BLaER1 (cell line): Measurements from ENCODE around the gene PRAC2.

Experiments
- H3K27ac ChIP-seq: shearing (Covaris generic); formaldehyde crosslinking; 2 replicates; pipeline ENCODE4 v1.8.1; 2022
- H3K27me3 ChIP-seq: shearing (Covaris generic); formaldehyde crosslinking; 2 replicates; pipeline ENCODE4 v1.8.1; 2022
- H3K36me3 ChIP-seq: shearing (Covaris generic); formaldehyde crosslinking; 2 replicates; pipeline ENCODE4 v1.8.1; 2022
- H3K4me1 ChIP-seq: shearing (Covaris generic); formaldehyde crosslinking; 2 replicates; pipeline ENCODE4 v1.8.1; 2022
- H3K4me2 ChIP-seq: shearing (Covaris generic); formaldehyde crosslinking; 2 replicates; pipeline ENCODE4 v1.8.1; 2022
- H3K4me3 ChIP-seq: shearing (Covaris generic); formaldehyde crosslinking; 2 replicates; pipeline ENCODE4 v1.8.1; 2022
- H3K9ac ChIP-seq: shearing (Covaris generic); formaldehyde crosslinking; 2 replicates; pipeline ENCODE4 v1.8.1; 2022
- H3K9me3 ChIP-seq: shearing (Covaris generic); formaldehyde crosslinking; 2 replicates; pipeline ENCODE4 v1.8.1; 2022
- H4K20me1 ChIP-seq: shearing (Covaris generic); formaldehyde crosslinking; 2 replicates; pipeline ENCODE4 v1.8.1; 2022
- Cebpa-rat ChIP-seq: shearing (Covaris generic); IDR thresholded peaks from 2 replicates; pipeline ENCODE4 v1.8.1; 2022

Gene PRAC2

GRCh38 chr17:48734333-48735061, 11.5 kb downstream of the PRAC2 start:
- TF ChIP-seq Cebpa-rat, result no peak
- Histone ChIP-seq H3K27ac (no peak overlapping the region), H4K20me1 (peaks cover 97% of the 10 kb centered on the region), H3K4me2 (no peak overlapping the region), H3K4me1 (no peaks in the 10 kb centered on the region), H3K36me3 (no peaks in the 10 kb centered on the region), H3K9ac (no peak overlapping the region), H3K27me3 (peaks cover 100% of the 10 kb centered on the region), H3K9me3 (peaks cover 17% of the 10 kb centered on the region; the same call in 1 of the 2 replicates), H3K4me3 (no peak overlapping the region)

- Histone ChIP-seq H3K27ac (no peak overlapping the region), H3K36me3 (no peaks in the 10 kb centered on the region), H3K9me3 (peaks cover 17% of the 10 kb centered on the region; the same call in 1 of the 2 replicates), H3K9ac (no peak overlapping the region), H3K27me3 (peaks cover 100% of the 10 kb centered on the region), H4K20me1 (peaks cover 94% of the 10 kb centered on the region), H3K4me2 (no peak overlapping the region), H3K4me3 (no peak overlapping the region), H3K4me1 (no peaks in the 10 kb centered on the region)
- no peak for TF ChIP-seq Cebpa-rat
These were observed 12.0 kb downstream of the PRAC2 start for GRCh38 chr17:48735062-48735351.

GRCh38 chr17:48737330-48738043, 14.5 kb downstream of the PRAC2 start:
- Histone ChIP-seq H3K9me3 (peaks cover 28% of the 10 kb centered on the region; the same call in 1 of the 2 replicates), H3K4me2 (no peak overlapping the region), H3K4me1 (no peaks in the 10 kb centered on the region), H3K9ac (no peak overlapping the region), H3K27ac (no peak overlapping the region), H4K20me1 (peaks cover 85% of the 10 kb centered on the region), H3K27me3 (peaks cover 100% of the 10 kb centered on the region), H3K4me3 (no peak overlapping the region), H3K36me3 (no peaks in the 10 kb centered on the region)
- TF ChIP-seq Cebpa-rat, result no peak

- no peaks in the 10 kb centered on the region for H3K36me3 ChIP-seq
- H3K4me1 ChIP-seq, result no peaks in the 10 kb centered on the region
- H3K27ac ChIP-seq, result no peak overlapping the region
- H3K27me3 ChIP-seq, result peaks cover 100% of the 10 kb centered on the region
- peaks cover 85% of the 10 kb centered on the region for H4K20me1 ChIP-seq
- peaks cover 28% of the 10 kb centered on the region; the same call in 1 of the 2 replicates for H3K9me3 ChIP-seq
- H3K9ac ChIP-seq, result no peak overlapping the region
- no peak for TF ChIP-seq Cebpa-rat
- H3K4me2 ChIP-seq, result no peak overlapping the region
- H3K4me3 ChIP-seq, result no peak overlapping the region
These were observed 15.4 kb downstream of the PRAC2 start for GRCh38 chr17:48738424-48738802.

- TF ChIP-seq Cebpa-rat, result no peak
- no peak overlapping the region for H3K27ac ChIP-seq
- peaks cover 85% of the 10 kb centered on the region for H4K20me1 ChIP-seq
- no peak overlapping the region for H3K4me2 ChIP-seq
- peaks cover 28% of the 10 kb centered on the region; the same call in 1 of the 2 replicates for H3K9me3 ChIP-seq
- H3K27me3 ChIP-seq, result peaks cover 100% of the 10 kb centered on the region
- no peak overlapping the region for H3K9ac ChIP-seq
- H3K36me3 ChIP-seq, result no peaks in the 10 kb centered on the region
- no peaks in the 10 kb centered on the region for H3K4me1 ChIP-seq
- H3K4me3 ChIP-seq, result no peak overlapping the region
These were observed 16.0 kb downstream of the PRAC2 start for GRCh38 chr17:48738803-48739526.

- Histone ChIP-seq H3K4me1 (no peaks in the 10 kb centered on the region), H3K27me3 (peaks cover 100% of the 10 kb centered on the region), H3K9me3 (peaks cover 28% of the 10 kb centered on the region; the same call in 1 of the 2 replicates), H3K4me3 (no peak overlapping the region), H3K27ac (no peak overlapping the region), H3K9ac (no peak overlapping the region), H3K4me2 (no peak overlapping the region), H3K36me3 (no peaks in the 10 kb centered on the region), H4K20me1 (peaks cover 82% of the 10 kb centered on the region)
- no peak for TF ChIP-seq Cebpa-rat
These were observed 17.6 kb downstream of the PRAC2 start for GRCh38 chr17:48740537-48740936.

GRCh38 chr17:48745381-48746275, 22.6 kb downstream of the PRAC2 start:
- Histone ChIP-seq H3K9me3 (peaks cover 8% of the 10 kb centered on the region; the same call in 1 of the 2 replicates), H3K27me3 (peaks cover 100% of the 10 kb centered on the region), H3K9ac (no peak overlapping the region), H4K20me1 (peaks cover 92% of the 10 kb centered on the region), H3K4me1 (no peaks in the 10 kb centered on the region), H3K36me3 (no peaks in the 10 kb centered on the region), H3K4me2 (no peak overlapping the region), H3K27ac (no peak overlapping the region), H3K4me3 (no peak overlapping the region)
- no peak for TF ChIP-seq Cebpa-rat

- Histone ChIP-seq H3K9ac (no peak overlapping the region), H3K4me2 (no peak overlapping the region), H3K27ac (no peak overlapping the region), H3K36me3 (no peaks in the 10 kb centered on the region), H3K4me1 (no peaks in the 10 kb centered on the region), H3K4me3 (no peak overlapping the region), H4K20me1 (peaks cover 97% of the 10 kb centered on the region), H3K9me3 (no peaks in the 10 kb centered on the region), H3K27me3 (peaks cover 100% of the 10 kb centered on the region)
- no peak for TF ChIP-seq Cebpa-rat
These were observed 24.0 kb downstream of the PRAC2 start for GRCh38 chr17:48746916-48747444.
